Keratinocyte (primary cell): ENCODE results near the gene CTIF. TPM values are rescaled to one million over a fixed set of nuclear protein-coding genes. Genes with fewer than 3 reads are reported as not detected.

Source experiments
- DNase-seq: peaks from one replicate; pipeline ENCODE4 v3.0.0-alpha.2; 2011; ENCODE audit warnings: low read depth, missing footprints, low spot score
- FAIRE-seq: peaks from 2 replicates; lab custom pipeline; 2011; peaks lifted over from hg19 to GRCh38; lab: Jason Lieb, UNC
- H2AFZ ChIP-seq: 2 replicates; pipeline ENCODE4 v1.6.0; 2012; ENCODE audit warnings: low read length, control low read depth, inconsistent platforms; ENCODE audit not compliant: control insufficient read depth
- H3K27ac ChIP-seq: 2 replicates; pipeline ENCODE4 v1.5.1; 2011; ENCODE audit warnings: low read length; ENCODE audit not compliant: control insufficient read depth, insufficient read depth
- H3K27me3 ChIP-seq: 3 replicates; pipeline ENCODE4 v1.6.0; 2011; ENCODE audit warnings: low read length; ENCODE audit not compliant: control insufficient read depth, insufficient read depth; ENCODE audit errors: extremely low read depth
- H3K36me3 ChIP-seq, 2 experiments: 2 replicates in 1 of 2; 3 replicates in 1 of 2; pipeline ENCODE4 v1.5.1; 2011; ENCODE audit warnings: low read length in 2 of 2, mild to moderate bottlenecking in 1 of 2; ENCODE audit not compliant: control insufficient read depth in 2 of 2, insufficient read depth in 2 of 2; ENCODE audit errors: extremely low read depth in 1 of 2
- H3K4me1 ChIP-seq: 3 replicates; pipeline ENCODE4 v1.5.1; 2011; ENCODE audit warnings: low read length; ENCODE audit not compliant: control insufficient read depth, insufficient read depth; ENCODE audit errors: extremely low read depth
- H3K4me2 ChIP-seq: 3 replicates; pipeline ENCODE4 v1.6.0; 2011; ENCODE audit warnings: low read depth, low read length; ENCODE audit not compliant: control insufficient read depth, insufficient read depth; ENCODE audit errors: extremely low read depth
- H3K4me3 ChIP-seq, 3 experiments: fragments of 200-600 bp in 1 of 3; sonication (generic) in 1 of 3; 2 replicates in 2 of 3; 3 replicates in 1 of 3; pipeline ENCODE4 v1.5.1; 2011 to 2016; ENCODE audit warnings: low read length in 3 of 3, mild to moderate bottlenecking in 3 of 3, control low read depth in 2 of 3, inconsistent platforms in 1 of 3, low read depth in 1 of 3, mixed read lengths in 1 of 3, mixed run types in 1 of 3, moderate library complexity in 1 of 3; ENCODE audit not compliant: control insufficient read depth in 2 of 3, insufficient read depth in 2 of 3; ENCODE audit errors: extremely low read depth in 1 of 3
- H3K79me2 ChIP-seq: 2 replicates; pipeline ENCODE4 v1.6.0; 2012; ENCODE audit warnings: low read length; ENCODE audit not compliant: control insufficient read depth, insufficient read depth
- H3K9ac ChIP-seq: 3 replicates; pipeline ENCODE4 v1.6.0; 2011; ENCODE audit warnings: low read length; ENCODE audit not compliant: control insufficient read depth, insufficient read depth; ENCODE audit errors: extremely low read depth
- H3K9me1 ChIP-seq: 3 replicates; pipeline ENCODE4 v1.6.0; 2011; ENCODE audit warnings: low read length; ENCODE audit not compliant: control insufficient read depth, insufficient read depth; ENCODE audit errors: extremely low read depth
- H3K9me3 ChIP-seq: 2 replicates; pipeline ENCODE4 v1.5.1; 2012; ENCODE audit warnings: low read depth, low read length; ENCODE audit not compliant: control insufficient read depth
- H4K20me1 ChIP-seq: 3 replicates; pipeline ENCODE4 v1.6.0; 2011; ENCODE audit warnings: low read length; ENCODE audit not compliant: control insufficient read depth, insufficient read depth; ENCODE audit errors: extremely low read depth
- CTCF ChIP-seq, 3 experiments: IDR thresholded peaks in 1 of 3; conservative IDR thresholded peaks in 1 of 3; optimal IDR thresholded peaks in 1 of 3; 2 replicates in 2 of 3; 3 replicates in 1 of 3; pipeline versions ENCODE3 to v1.5.1; 2011; ENCODE audit warnings: low read length in 3 of 3, mild to moderate bottlenecking in 3 of 3, moderate library complexity in 2 of 3, control low read depth in 1 of 3, inconsistent platforms in 1 of 3; ENCODE audit not compliant: insufficient read depth in 2 of 3; ENCODE audit errors: extremely low read depth in 1 of 3
- EZH2 ChIP-seq: IDR thresholded peaks from one replicate; pipeline ENCODE4 v1.6.1; 2012; ENCODE audit warnings: inconsistent platforms, mild to moderate bottlenecking, low read length, moderate library complexity
- dilution Hi-C: fragments of 300-500 bp; cut with MboI; formaldehyde crosslinking; loops from one replicate; pipeline ENCODE4 v1.7.0; 2020; ENCODE audit warnings: low sequenced_read_pairs; ENCODE audit not compliant: extremely low pct_ligation_motif_present
- polyA plus RNA-seq, 5 experiments: library from polyadenylated mRNA; depleted of rRNA in 3 of 5; stranded (reverse) in 3 of 5; stranded (forward) in 1 of 5; unstranded in 1 of 5; fragments of >200 nt; gene quantifications; 1 replicate in 1 of 5; 2 replicates in 3 of 5; 3 replicates in 1 of 5; pipeline versions ENCODE4 v1.2.1 to v1.2.3, GENCODE V29; 2011 to 2012; ENCODE audit warnings: missing spikeins in 2 of 5, low read depth in 1 of 5, low replicate concordance in 1 of 5

CTIF gene
- polyA plus RNA-seq, 1 donor (not counting 4 experiments of a cell fraction or from before 2014, with no cell fraction given): 15.0 TPM

GRCh38 chr18:48576457-48576771, 37.6 kb downstream of the CTIF start:
- Histone ChIP-seq H3K27ac (no peak overlapping the region), H4K20me1 (peaks cover 4% of the 10 kb centered on the region), H3K4me1 (peaks cover 15% of the 10 kb centered on the region), H3K79me2 (peaks cover 34% of the 10 kb centered on the region), H3K9ac (no peak overlapping the region), H3K4me2 (no peak overlapping the region), H3K9me1 (peaks cover 8% of the 10 kb centered on the region), H3K36me3 (peaks cover 5 to 10% of the 10 kb centered on the region in 2 experiments), H3K4me3 (no peak overlapping the region), H2AFZ (no peak overlapping the region), H3K27me3 (no peaks in the 10 kb centered on the region), H3K9me3 (no peaks in the 10 kb centered on the region)
- dilution Hi-C loops: no loop called here
- FAIRE-seq (no peak), DNase-seq (no peak)
- TF ChIP-seq EZH2 (no peak), CTCF (optimal IDR thresholded peaks at IDR 0.05 in 1 of 3, IDR thresholded peaks at IDR 0.05 in 1 of 3, conservative IDR thresholded peaks at IDR 0.05 in 1 of 3; ENCODE audit: extremely low read depth in 1 of 3, insufficient read depth in 2 of 3, low read length in 3 of 3) (no peak)

- H3K4me2 ChIP-seq: no peak overlapping the region
- no peaks in the 10 kb centered on the region for H3K9me3 ChIP-seq
- dilution Hi-C loops: no loop called here
- DNase-seq (no peak), FAIRE-seq (no peak)
- no peaks in the 10 kb centered on the region for H3K27me3 ChIP-seq
- H3K36me3 ChIP-seq: peaks cover 5 to 10% of the 10 kb centered on the region in 2 experiments
- TF ChIP-seq CTCF (optimal IDR thresholded peaks at IDR 0.05 in 1 of 3, IDR thresholded peaks at IDR 0.05 in 1 of 3, conservative IDR thresholded peaks at IDR 0.05 in 1 of 3; ENCODE audit: extremely low read depth in 1 of 3, insufficient read depth in 2 of 3, low read length in 3 of 3): no peak
- H3K4me1 ChIP-seq: peaks cover 15% of the 10 kb centered on the region
- peaks cover 33% of the 10 kb centered on the region for H3K79me2 ChIP-seq
- H3K9ac ChIP-seq: no peak overlapping the region
- peaks cover 8% of the 10 kb centered on the region for H3K9me1 ChIP-seq
- no peak overlapping the region for H2AFZ ChIP-seq
- H3K4me3 ChIP-seq: no peak overlapping the region
- no peak overlapping the region for H3K27ac ChIP-seq
- H4K20me1 ChIP-seq: peaks cover 4% of the 10 kb centered on the region
Measured at GRCh38 chr18:48577478-48578190, 38.8 kb downstream of the CTIF start.
